Upper lobe of left lung (tissue), 4 donors: ENCODE results near the gene PPP1R1B.

ENCODE experiments used
- EP300 ChIP-seq, 4 donors: sonication (generic); formaldehyde crosslinking; IDR thresholded peaks; one replicate each; pipeline ENCODE4 v1.5.1; 2017; ENCODE audit warnings: antibody characterized with exemption in 4 of 4, control low read depth in 2 of 4
- POLR2A ChIP-seq, 4 donors: fragments of 450-650 bp; IDR thresholded peaks; one replicate each; pipeline ENCODE4 v1.5.1; 2016 to 2017; ENCODE audit warnings: antibody characterized with exemption in 4 of 4, mild to moderate bottlenecking in 2 of 4
- POLR2AphosphoS5 ChIP-seq, 2 donors: sonication (generic); formaldehyde crosslinking; IDR thresholded peaks; one replicate each; pipeline ENCODE4 v1.5.1; 2017; ENCODE audit warnings: antibody characterized with exemption in 2 of 2
- TF ChIP-seq, protein P1 (sequence below), 6 experiments: fragments of 450-650 bp in 4 of 6; fragments of 200-600 bp in 2 of 6; sonication (generic) in 2 of 6; IDR thresholded peaks; one replicate each; pipeline ENCODE4 v1.5.1; 2016 to 2019; ENCODE audit warnings: antibody characterized with exemption in 6 of 6

DNA sequence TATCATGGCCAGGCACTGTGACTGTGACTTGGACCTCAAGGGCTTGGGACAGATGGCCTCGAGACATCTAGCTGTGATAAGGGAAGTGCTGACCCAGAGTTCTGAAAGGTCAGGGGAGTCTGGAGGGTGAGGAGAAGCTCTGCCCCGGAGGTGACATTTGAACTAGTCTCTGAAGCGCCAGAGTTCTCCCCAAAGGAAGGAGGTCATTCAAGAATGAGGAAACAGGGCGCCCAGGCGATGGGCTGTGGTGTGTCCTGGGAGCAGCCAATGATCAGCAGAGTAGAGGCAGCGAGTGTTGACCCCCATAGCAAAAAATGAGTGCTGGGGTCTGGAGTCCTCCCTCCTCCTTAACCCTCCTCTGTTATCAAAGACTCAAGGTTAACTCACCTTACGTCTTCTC, 15.1 kb downstream of the PPP1R1B start:
- TF ChIP-seq, protein P1, sequence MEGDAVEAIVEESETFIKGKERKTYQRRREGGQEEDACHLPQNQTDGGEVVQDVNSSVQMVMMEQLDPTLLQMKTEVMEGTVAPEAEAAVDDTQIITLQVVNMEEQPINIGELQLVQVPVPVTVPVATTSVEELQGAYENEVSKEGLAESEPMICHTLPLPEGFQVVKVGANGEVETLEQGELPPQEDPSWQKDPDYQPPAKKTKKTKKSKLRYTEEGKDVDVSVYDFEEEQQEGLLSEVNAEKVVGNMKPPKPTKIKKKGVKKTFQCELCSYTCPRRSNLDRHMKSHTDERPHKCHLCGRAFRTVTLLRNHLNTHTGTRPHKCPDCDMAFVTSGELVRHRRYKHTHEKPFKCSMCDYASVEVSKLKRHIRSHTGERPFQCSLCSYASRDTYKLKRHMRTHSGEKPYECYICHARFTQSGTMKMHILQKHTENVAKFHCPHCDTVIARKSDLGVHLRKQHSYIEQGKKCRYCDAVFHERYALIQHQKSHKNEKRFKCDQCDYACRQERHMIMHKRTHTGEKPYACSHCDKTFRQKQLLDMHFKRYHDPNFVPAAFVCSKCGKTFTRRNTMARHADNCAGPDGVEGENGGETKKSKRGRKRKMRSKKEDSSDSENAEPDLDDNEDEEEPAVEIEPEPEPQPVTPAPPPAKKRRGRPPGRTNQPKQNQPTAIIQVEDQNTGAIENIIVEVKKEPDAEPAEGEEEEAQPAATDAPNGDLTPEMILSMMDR (IDR thresholded peaks at IDR 0.05): no peak
- no peak for TF ChIP-seq EP300 (IDR thresholded peaks at IDR 0.05)
- TF ChIP-seq POLR2A (IDR thresholded peaks at IDR 0.05): no peak
- no peak for TF ChIP-seq POLR2AphosphoS5 (IDR thresholded peaks at IDR 0.05)
